Neural progenitor cell (in vitro differentiated cells): Measurements from ENCODE around the gene LRRC32. TPM values are rescaled to one million over a fixed set of nuclear protein-coding genes. Genes with fewer than 3 reads are reported as not detected.

Experiments used
- DNase-seq: peaks from one replicate; pipeline ENCODE4 v3.0.0-alpha.2; 2016; ENCODE audit warnings: low spot score
- H2AFZ ChIP-seq: fragments of 200-600 bp; sonication (generic); replicated peaks from 2 replicates; pipeline ENCODE4 v1.6.1; 2016; ENCODE audit warnings: antibody characterized with exemption
- H3F3A ChIP-seq: fragments of 200-600 bp; sonication (generic); 2 replicates; pipeline ENCODE4 v1.6.1; 2016; ENCODE audit warnings: antibody characterized with exemption, low read depth
- H3K27ac ChIP-seq: fragments of 200-600 bp; sonication (generic); 2 replicates; pipeline ENCODE4 v1.5.1; 2016; ENCODE audit warnings: mild to moderate bottlenecking
- H3K27me3 ChIP-seq: fragments of 200-600 bp; sonication (generic); 2 replicates; pipeline ENCODE4 v1.6.1; 2016; ENCODE audit warnings: mild to moderate bottlenecking, moderate library complexity
- H3K36me3 ChIP-seq: fragments of 200-600 bp; sonication (generic); 2 replicates; pipeline ENCODE4 v1.5.1; 2016
- H3K4me1 ChIP-seq: fragments of 200-600 bp; sonication (generic); 2 replicates; pipeline ENCODE4 v1.6.1; 2016; ENCODE audit warnings: mixed run types
- H3K4me2 ChIP-seq: fragments of 200-600 bp; sonication (generic); 2 replicates; pipeline ENCODE4 v1.6.1; 2016
- H3K4me3 ChIP-seq: fragments of 200-600 bp; sonication (generic); 2 replicates; pipeline ENCODE4 v1.5.1; 2016
- H3K79me2 ChIP-seq: fragments of 200-600 bp; sonication (generic); 2 replicates; pipeline ENCODE4 v1.6.1; 2016; ENCODE audit warnings: low read depth
- H3K9ac ChIP-seq: fragments of 200-600 bp; sonication (generic); 2 replicates; pipeline ENCODE4 v1.6.1; 2016
- H3K9me3 ChIP-seq: fragments of 200-600 bp; sonication (generic); 2 replicates; pipeline ENCODE4 v1.5.1; 2016; ENCODE audit warnings: low read depth
- H4K20me1 ChIP-seq: fragments of 200-600 bp; sonication (generic); 2 replicates; pipeline ENCODE4 v1.6.1; 2016; ENCODE audit warnings: low read depth
- H3K27ac Mint-ChIP-seq: 3 replicates; pipeline ENCODE4 v1.8.0; 2021; ENCODE audit warnings: mixed read lengths
- H3K27me3 Mint-ChIP-seq: 2 replicates; pipeline ENCODE4 v1.8.0; 2022; ENCODE audit warnings: low read depth, mild to moderate bottlenecking, inconsistent platforms, moderate library complexity, mixed read lengths; ENCODE audit not compliant: insufficient read depth
- H3K36me3 Mint-ChIP-seq: 3 replicates; pipeline ENCODE4 v1.8.0; 2021; ENCODE audit warnings: mixed read lengths
- H3K4me1 Mint-ChIP-seq: 3 replicates; pipeline ENCODE4 v1.8.0; 2021; ENCODE audit warnings: mixed read lengths
- H3K4me3 Mint-ChIP-seq: 3 replicates; pipeline ENCODE4 v1.8.0; 2021; ENCODE audit warnings: mild to moderate bottlenecking, moderate library complexity, mixed read lengths
- H3K9me3 Mint-ChIP-seq: 3 replicates; pipeline ENCODE4 v1.8.0; 2020; ENCODE audit warnings: mixed read lengths
- CTCF ChIP-seq: fragments of 200-600 bp; sonication (generic); IDR thresholded peaks from 2 replicates; pipeline ENCODE4 v1.5.1; 2017; ENCODE audit warnings: antibody characterized with exemption, mild to moderate bottlenecking
- EZH2 ChIP-seq: fragments of 200-600 bp; sonication (generic); IDR thresholded peaks from 2 replicates; pipeline ENCODE4 v1.6.1; 2017; ENCODE audit warnings: antibody characterized with exemption, mild to moderate bottlenecking, moderate library complexity
- EZH2phosphoT487 ChIP-seq: fragments of 200-600 bp; sonication (generic); IDR thresholded peaks from 2 replicates; pipeline ENCODE4 v1.6.1; 2017; ENCODE audit warnings: antibody characterized with exemption
- total RNA-seq: library from RNA; depleted of rRNA; stranded (reverse); fragments of >200 nt; gene quantifications from 2 replicates; pipeline ENCODE4 v1.2.3, GENCODE V29; 2015; ENCODE audit warnings: low replicate concordance

Gene LRRC32
- total RNA-seq, 1 donor from 2014 or later: 0.21 TPM

GRCh38 chr11:76649011-76649410 is 21.5 kb downstream of the LRRC32 start:
- H3K9ac ChIP-seq: no peak overlapping the region
- no peaks in the 10 kb centered on the region for H3K36me3 ChIP-seq
- H3F3A ChIP-seq: no peaks in the 10 kb centered on the region
- no peaks in the 10 kb centered on the region for H4K20me1 ChIP-seq
- no peaks in the 10 kb centered on the region for H3K27me3 ChIP-seq
- no peak overlapping the region for H3K4me3 ChIP-seq
- H3K79me2 ChIP-seq: no peaks in the 10 kb centered on the region
- no peak overlapping the region for H3K27ac ChIP-seq
- peaks cover 4% of the 10 kb centered on the region for H3K4me1 Mint-ChIP-seq
- H3K27me3 Mint-ChIP-seq: peaks cover 7% of the 10 kb centered on the region
- TF ChIP-seq EZH2phosphoT487 (no peak), CTCF (no peak), EZH2 (no peak)
- H3K4me3 Mint-ChIP-seq: no peak overlapping the region
- H3K36me3 Mint-ChIP-seq: no peaks in the 10 kb centered on the region
- peaks cover 12% of the 10 kb centered on the region for H3K9me3 Mint-ChIP-seq
- no peak overlapping the region for H2AFZ ChIP-seq
- no peaks in the 10 kb centered on the region for H3K4me1 ChIP-seq
- H3K4me2 ChIP-seq: no peak overlapping the region
- DNase-seq: no peak
- no peaks in the 10 kb centered on the region for H3K9me3 ChIP-seq
- H3K27ac Mint-ChIP-seq: no peak overlapping the region

- no peak for DNase-seq
- Histone ChIP-seq H4K20me1 (no peaks in the 10 kb centered on the region), H3K4me1 (no peaks in the 10 kb centered on the region), H3F3A (no peaks in the 10 kb centered on the region), H3K9me3 (no peaks in the 10 kb centered on the region), H2AFZ (no peak overlapping the region), H3K4me3 (no peak overlapping the region), H3K79me2 (no peaks in the 10 kb centered on the region), H3K27me3 (no peaks in the 10 kb centered on the region), H3K4me2 (no peak overlapping the region), H3K36me3 (no peaks in the 10 kb centered on the region), H3K27ac (no peak overlapping the region), H3K9ac (no peak overlapping the region)
- H3K27ac Mint-ChIP-seq: no peak overlapping the region
- no peak overlapping the region for H3K4me3 Mint-ChIP-seq
- H3K9me3 Mint-ChIP-seq: peaks cover 12% of the 10 kb centered on the region
- no peaks in the 10 kb centered on the region for H3K36me3 Mint-ChIP-seq
- no peak for TF ChIP-seq EZH2
- no peak for TF ChIP-seq CTCF
- TF ChIP-seq EZH2phosphoT487: no peak
- peaks cover 9% of the 10 kb centered on the region for H3K27me3 Mint-ChIP-seq
- H3K4me1 Mint-ChIP-seq: no peaks in the 10 kb centered on the region
Measured at GRCh38 chr11:76648061-76648460, 22.5 kb downstream of the LRRC32 start.

- Histone ChIP-seq H3K27ac (no peak overlapping the region), H3F3A (no peaks in the 10 kb centered on the region), H3K4me1 (no peaks in the 10 kb centered on the region), H3K9me3 (no peaks in the 10 kb centered on the region), H3K36me3 (no peaks in the 10 kb centered on the region), H3K9ac (no peak overlapping the region), H3K4me2 (no peak overlapping the region), H3K4me3 (no peak overlapping the region), H3K79me2 (no peaks in the 10 kb centered on the region), H4K20me1 (no peaks in the 10 kb centered on the region), H3K27me3 (no peaks in the 10 kb centered on the region), H2AFZ (no peak overlapping the region)
- TF ChIP-seq EZH2phosphoT487: no peak
- no peak for TF ChIP-seq EZH2
- TF ChIP-seq CTCF: no peak
- Mint-ChIP-seq H3K4me1 (no peaks in the 10 kb centered on the region), H3K4me3 (no peak overlapping the region), H3K27ac (no peak overlapping the region), H3K27me3 (peaks cover 9% of the 10 kb centered on the region), H3K9me3 (peaks cover 12% of the 10 kb centered on the region), H3K36me3 (no peaks in the 10 kb centered on the region)
- DNase-seq: no peak
Measured at GRCh38 chr11:76646882-76647534, 23.5 kb downstream of the LRRC32 start.
